ENCODE results near the gene IGFBP4. TPM values are rescaled to one million over a fixed set of nuclear protein-coding genes. Genes with fewer than 3 reads are reported as not detected.
A peak's percentile ranks its signal among the peaks of the same experiment; 100 is the strongest.
"Not testable (repeated sequence)": the region's sequence is repeated elsewhere in the genome, so short reads cannot be mapped to it uniquely, and the experiment has no call there.

The IGFBP4 gene
- total RNA-seq, 1 experiment from 2014 or later = 6.5 TPM

GRCh38 chr17:40404003-40404402, 39.2 kb upstream of the IGFBP4 start:
- intact Hi-C loops (cut with micrococcal nuclease) = no loop called here
- H3K4me3 Mint-ChIP-seq (ENCODE audit: unreplicated experiment) = no peak overlapping the region
- TF ChIP-seq, protein P1, sequence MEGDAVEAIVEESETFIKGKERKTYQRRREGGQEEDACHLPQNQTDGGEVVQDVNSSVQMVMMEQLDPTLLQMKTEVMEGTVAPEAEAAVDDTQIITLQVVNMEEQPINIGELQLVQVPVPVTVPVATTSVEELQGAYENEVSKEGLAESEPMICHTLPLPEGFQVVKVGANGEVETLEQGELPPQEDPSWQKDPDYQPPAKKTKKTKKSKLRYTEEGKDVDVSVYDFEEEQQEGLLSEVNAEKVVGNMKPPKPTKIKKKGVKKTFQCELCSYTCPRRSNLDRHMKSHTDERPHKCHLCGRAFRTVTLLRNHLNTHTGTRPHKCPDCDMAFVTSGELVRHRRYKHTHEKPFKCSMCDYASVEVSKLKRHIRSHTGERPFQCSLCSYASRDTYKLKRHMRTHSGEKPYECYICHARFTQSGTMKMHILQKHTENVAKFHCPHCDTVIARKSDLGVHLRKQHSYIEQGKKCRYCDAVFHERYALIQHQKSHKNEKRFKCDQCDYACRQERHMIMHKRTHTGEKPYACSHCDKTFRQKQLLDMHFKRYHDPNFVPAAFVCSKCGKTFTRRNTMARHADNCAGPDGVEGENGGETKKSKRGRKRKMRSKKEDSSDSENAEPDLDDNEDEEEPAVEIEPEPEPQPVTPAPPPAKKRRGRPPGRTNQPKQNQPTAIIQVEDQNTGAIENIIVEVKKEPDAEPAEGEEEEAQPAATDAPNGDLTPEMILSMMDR (IDR thresholded peaks at IDR 0.05; ENCODE audit: unreplicated experiment) = no peak
- peaks cover 6% of the 10 kb centered on the region for H3K4me1 Mint-ChIP-seq (ENCODE audit: insufficient read depth, unreplicated experiment)
- DNase-seq (ENCODE audit: unreplicated experiment) = no peak
- H3K27ac Mint-ChIP-seq (ENCODE audit: low read depth, unreplicated experiment) = peak overlapping the region; percentile 12
- POLR2A ChIA-PET = interaction anchor here (0.6 kb wide), 1 partner anchor 152 kb away, joined by 3 read pairs; no protein-coding TSS in a partner anchor
- no TSS peak for BruUV-seq (replicated peaks)
- CTCF ChIA-PET = interaction anchor here (0.6 to 2.5 kb wide), 2 partner anchors 11 to 314 kb away, joined by 4 to 9 read pairs; no protein-coding TSS in a partner anchor
- peaks cover 32% of the 10 kb centered on the region for H3K36me3 Mint-ChIP-seq (ENCODE audit: insufficient read depth, unreplicated experiment)
- no peaks in the 10 kb centered on the region for H3K9me3 Mint-ChIP-seq (ENCODE audit: unreplicated experiment)
- H3K27me3 Mint-ChIP-seq (ENCODE audit: insufficient read depth, unreplicated experiment) = no peaks in the 10 kb centered on the region

- H3K36me3 Mint-ChIP-seq (ENCODE audit: insufficient read depth, unreplicated experiment) = peaks cover 21% of the 10 kb centered on the region
- BruUV-seq (replicated peaks) = no TSS peak
- H3K9me3 Mint-ChIP-seq (ENCODE audit: unreplicated experiment) = no peaks in the 10 kb centered on the region
- intact Hi-C loops (cut with micrococcal nuclease) = no loop called here
- H3K4me3 Mint-ChIP-seq (ENCODE audit: unreplicated experiment) = no peak overlapping the region
- no peak overlapping the region for H3K27ac Mint-ChIP-seq (ENCODE audit: low read depth, unreplicated experiment)
- ChIA-PET POLR2A (interaction anchor here (0.6 to 1.2 kb wide), 5 partner anchors 8 to 283 kb away, joined by 3 to 5 read pairs (median 3); no protein-coding TSS in a partner anchor), CTCF (interaction anchor here (1.1 to 4.3 kb wide), 4 partner anchors 8 to 142 kb away, joined by 4 to 26 read pairs (median 4); no protein-coding TSS in a partner anchor)
- H3K27me3 Mint-ChIP-seq (ENCODE audit: insufficient read depth, unreplicated experiment) = no peaks in the 10 kb centered on the region
- TF ChIP-seq, protein P1 (IDR thresholded peaks at IDR 0.05; ENCODE audit: unreplicated experiment) = no peak
- DNase-seq (ENCODE audit: unreplicated experiment) = no peak
- peaks cover 10% of the 10 kb centered on the region for H3K4me1 Mint-ChIP-seq (ENCODE audit: insufficient read depth, unreplicated experiment)
These were observed 35.8 kb upstream of the IGFBP4 start for GRCh38 chr17:40407460-40407859.

DNA sequence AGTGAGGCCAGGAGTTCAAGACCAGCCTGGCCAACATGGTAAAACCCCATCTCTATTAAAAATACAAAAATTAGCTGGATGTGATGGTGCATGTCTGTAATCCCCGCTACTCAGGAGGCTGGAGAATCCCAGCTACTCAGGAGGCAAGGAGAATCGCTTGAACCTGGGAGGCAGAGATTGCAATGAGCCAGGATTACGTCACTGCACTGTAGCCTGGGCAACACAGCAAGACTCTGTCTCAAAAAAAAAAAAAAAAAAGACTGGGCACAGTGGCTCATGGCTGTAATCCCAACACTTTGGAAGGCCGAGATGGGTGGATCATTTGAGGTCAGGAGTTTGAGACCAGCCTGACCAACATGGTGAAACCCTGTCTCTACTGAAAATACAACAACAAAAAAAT, 33.7 kb upstream of the IGFBP4 start:
- Mint-ChIP-seq H3K36me3 (ENCODE audit: insufficient read depth, unreplicated experiment) (peaks cover 27% of the 10 kb centered on the region), H3K4me1 (ENCODE audit: insufficient read depth, unreplicated experiment) (peaks cover 21% of the 10 kb centered on the region)
- CTCF ChIA-PET = interaction anchor here (0.5 to 4.3 kb wide), 4 partner anchors 10 to 105 kb away, joined by 3 to 26 read pairs (median 3); no protein-coding TSS in a partner anchor
- H3K4me3 Mint-ChIP-seq (ENCODE audit: unreplicated experiment); BruUV-seq (replicated peaks); H3K9me3 Mint-ChIP-seq (ENCODE audit: unreplicated experiment); H3K27me3 Mint-ChIP-seq (ENCODE audit: insufficient read depth, unreplicated experiment); H3K27ac Mint-ChIP-seq (ENCODE audit: low read depth, unreplicated experiment); intact Hi-C loops (cut with micrococcal nuclease); DNase-seq (ENCODE audit: unreplicated experiment): not testable (repeated sequence)
- POLR2A ChIA-PET = interaction anchor here (0.6 to 1.5 kb wide), 4 partner anchors 40 to 99 kb away, joined by 3 to 6 read pairs (median 4); no protein-coding TSS in a partner anchor

DNA sequence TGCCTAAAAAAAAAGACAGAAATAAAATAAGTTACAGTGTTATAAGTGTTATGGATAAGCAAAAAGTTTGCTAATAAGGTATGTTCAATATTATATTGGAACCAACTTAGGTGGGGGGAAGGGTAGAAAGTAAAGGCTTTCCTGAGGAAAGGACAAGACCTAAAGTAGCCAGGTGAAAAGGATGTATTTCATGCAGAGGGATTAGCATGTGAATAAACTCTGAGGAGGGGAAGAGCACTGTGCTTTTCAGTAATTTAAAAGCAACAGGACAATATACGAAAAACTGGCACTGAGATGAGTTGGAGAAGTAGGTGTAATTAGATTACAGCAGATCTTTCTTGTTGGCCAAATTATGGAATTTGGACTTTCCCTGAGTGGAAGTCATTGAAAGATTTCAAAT, 33.2 kb upstream of the IGFBP4 start:
- Mint-ChIP-seq H3K4me3 (ENCODE audit: unreplicated experiment) (no peak overlapping the region), H3K9me3 (ENCODE audit: unreplicated experiment) (no peaks in the 10 kb centered on the region), H3K4me1 (ENCODE audit: insufficient read depth, unreplicated experiment) (peaks cover 21% of the 10 kb centered on the region), H3K27me3 (ENCODE audit: insufficient read depth, unreplicated experiment) (no peaks in the 10 kb centered on the region), H3K36me3 (ENCODE audit: insufficient read depth, unreplicated experiment) (peaks cover 27% of the 10 kb centered on the region), H3K27ac (ENCODE audit: low read depth, unreplicated experiment) (peak overlapping the region; percentile 36)
- CTCF ChIA-PET = interaction anchor here (1.2 to 4.3 kb wide), 3 partner anchors 10 to 52 kb away, joined by 3 to 26 read pairs (median 5); no protein-coding TSS in a partner anchor
- intact Hi-C loops (cut with micrococcal nuclease) = no loop called here
- no peak for DNase-seq (ENCODE audit: unreplicated experiment)
- TF ChIP-seq, protein P1 (IDR thresholded peaks at IDR 0.05; ENCODE audit: unreplicated experiment) = no peak
- POLR2A ChIA-PET = interaction anchor here (0.6 kb wide), 1 partner anchor 99 kb away, joined by 3 read pairs; no protein-coding TSS in a partner anchor
- BruUV-seq (replicated peaks) = no TSS peak

Measured in MCF 10A (cell line).